Stimulated activated CD4-positive, alpha-beta T cell treated with anti-CD3 and anti-CD28 coated beads, Interleukin-12 subunit alpha, Interleukin-12 subunit beta, amount 100 ng/mL, for 4 hours (primary cell): ENCODE data around the gene ZNF554.

Experiments
- DNase-seq: peaks from one replicate; pipeline ENCODE4 v3.0.0-alpha.2; 2020

Gene ZNF554

GRCh38 chr19:2819540-2820111, at the start of gene ZNF554:
ZNF554 (plus strand) TSS chr19:2819868; CDS start chr19:2820072, 204 bp downstream.
- DNase-seq, result peak; percentile 100

GRCh38 chr19:2770055-2771013, 49.3 kb upstream of the ZNF554 start:
- no peak for DNase-seq

DNA sequence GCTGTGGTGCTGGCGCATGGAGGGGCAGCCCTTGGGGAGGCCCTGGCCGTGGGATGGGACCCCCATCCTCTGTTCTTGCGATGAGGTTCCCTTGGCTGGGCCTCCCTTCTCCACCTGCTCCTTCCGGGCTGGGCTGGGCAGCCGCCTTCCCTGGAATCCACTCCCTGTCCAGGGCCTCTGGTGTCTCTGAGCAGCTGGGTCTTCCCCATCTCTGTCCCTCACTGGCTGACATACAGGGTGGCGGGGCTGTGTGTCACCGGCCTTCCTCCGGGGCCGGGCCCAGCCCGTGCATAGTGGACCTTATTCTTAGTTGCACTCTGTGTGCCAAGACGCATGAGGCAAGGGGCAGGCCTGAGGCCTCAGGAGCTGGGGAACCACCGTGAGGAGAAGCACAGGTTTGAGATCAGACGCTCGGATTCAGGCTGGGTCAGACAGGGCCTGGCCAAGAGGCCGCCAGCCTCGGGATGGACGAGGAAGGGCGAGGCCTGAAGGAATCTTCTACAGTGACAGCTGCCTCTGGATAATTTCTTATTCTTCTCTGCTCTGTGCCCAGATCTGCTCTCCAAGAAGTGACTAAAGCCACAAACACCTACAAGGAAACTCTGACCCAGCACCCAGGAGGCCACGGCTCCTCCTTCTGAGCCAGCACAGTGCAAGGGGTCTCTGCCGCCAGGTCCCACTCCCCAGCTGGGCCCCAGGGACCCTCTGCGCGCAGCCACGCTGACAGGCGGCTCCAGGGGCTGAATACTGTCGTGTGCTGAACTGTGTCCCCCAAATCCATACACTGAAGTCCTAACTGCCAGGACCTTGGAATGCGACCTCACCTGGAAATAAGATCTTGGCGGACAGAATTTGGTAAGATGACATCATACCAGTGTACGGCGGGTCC, 47.6 kb upstream of the ZNF554 start:
- no peak for DNase-seq

GRCh38 chr19:2774083-2774679, 45.5 kb upstream of the ZNF554 start:
- no peak for DNase-seq

GRCh38 chr19:2774953-2775555, 44.6 kb upstream of the ZNF554 start:
- DNase-seq, result no peak

- DNase-seq, result peak; percentile 60
These were observed 43.9 kb upstream of the ZNF554 start for GRCh38 chr19:2775556-2776430.

DNA sequence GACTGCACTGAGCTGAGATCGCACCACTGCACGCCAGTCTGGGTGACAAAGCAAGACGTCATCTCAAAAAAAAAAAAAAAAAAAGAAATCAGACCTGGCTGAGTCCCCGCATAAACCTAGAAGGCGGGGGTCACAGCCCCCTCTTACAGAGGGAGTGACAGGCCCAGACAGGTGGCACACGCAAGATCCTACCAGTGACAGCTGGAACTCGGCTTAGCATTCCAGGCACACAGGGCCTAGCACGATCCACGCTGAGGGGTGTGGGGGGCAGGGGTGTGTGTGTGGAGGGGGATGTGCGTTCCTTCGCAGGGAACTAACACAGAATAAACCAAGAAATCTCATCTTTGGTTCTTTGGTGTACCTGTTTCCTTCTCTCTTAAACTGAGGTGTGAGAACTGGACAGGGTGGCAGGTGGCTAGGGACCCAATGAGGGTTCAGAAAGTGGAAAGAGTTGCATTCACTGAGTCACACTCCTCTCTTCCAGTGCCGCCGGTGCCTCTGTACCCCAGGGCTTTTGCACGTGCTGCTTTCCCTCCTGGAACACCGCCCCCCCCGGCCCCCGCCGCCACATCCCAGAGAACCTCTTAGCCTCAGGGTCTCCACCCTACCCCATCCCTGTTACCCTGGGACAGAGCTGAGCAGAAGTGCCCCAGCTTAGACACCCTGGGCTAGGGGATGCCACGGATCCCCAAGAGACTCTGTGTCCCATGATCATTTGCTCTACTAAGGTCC, 41.5 kb upstream of the ZNF554 start:
- DNase-seq, result no peak

DNA sequence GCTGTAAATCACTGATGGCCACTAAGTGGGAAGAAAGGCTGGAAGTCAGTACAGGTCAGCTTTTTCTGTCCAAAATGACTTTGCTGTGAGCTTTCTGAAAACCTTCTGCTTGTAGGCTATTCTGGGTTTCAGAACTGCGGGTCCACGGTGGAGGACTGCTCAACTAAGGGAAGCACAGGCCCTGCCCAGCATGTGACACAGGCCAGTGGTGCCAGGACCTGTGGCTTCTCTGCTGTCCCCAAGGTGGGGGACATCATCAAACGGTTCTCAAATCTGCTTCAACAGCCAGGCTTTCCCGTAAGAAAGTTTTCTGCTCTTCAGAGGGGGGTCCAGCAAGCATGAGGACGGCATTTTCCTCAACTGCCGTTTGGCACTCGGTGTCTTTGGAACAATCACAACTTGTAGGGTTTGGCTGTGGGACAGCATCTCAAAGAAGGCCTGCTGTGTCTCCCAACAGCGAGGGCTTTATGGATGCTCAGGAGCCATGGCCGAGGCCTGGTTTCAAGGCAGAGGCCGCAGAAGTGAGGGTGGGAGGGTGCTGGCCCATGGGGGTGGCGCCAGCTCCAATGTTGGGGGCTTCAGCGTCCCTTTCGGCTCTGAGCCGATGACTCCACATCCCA, 40.4 kb upstream of the ZNF554 start:
- DNase-seq, result no peak

DNA sequence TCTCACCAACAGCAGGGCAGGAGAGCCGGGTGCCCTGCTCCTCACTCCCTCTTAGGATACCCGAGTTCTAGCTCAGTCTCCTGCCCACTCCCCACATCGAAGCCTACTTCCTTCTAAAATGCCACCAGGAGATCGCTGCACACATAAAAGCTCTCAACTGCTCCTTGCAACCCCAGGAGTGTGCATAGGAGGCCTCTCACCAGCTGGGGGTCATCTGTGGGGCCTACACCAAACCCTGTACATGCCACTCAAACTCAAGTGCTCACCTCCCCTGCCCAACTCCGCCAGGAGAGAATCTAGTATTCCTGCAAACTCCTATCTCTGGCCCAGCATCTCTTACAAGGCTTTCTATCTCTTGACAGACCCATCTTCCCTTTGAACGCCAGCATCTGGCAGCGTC, 39.4 kb upstream of the ZNF554 start:
- no peak for DNase-seq

- DNase-seq, result no peak
These were observed 37.2 kb upstream of the ZNF554 start for GRCh38 chr19:2782329-2782935.

- peak; percentile 92 for DNase-seq
These were observed 36.5 kb upstream of the ZNF554 start, which contains the start of gene SGTA for GRCh38 chr19:2782936-2783780. SGTA (minus strand) TSS chr19:2783273; CDS start chr19:2769068, 14,205 bp downstream.

DNA sequence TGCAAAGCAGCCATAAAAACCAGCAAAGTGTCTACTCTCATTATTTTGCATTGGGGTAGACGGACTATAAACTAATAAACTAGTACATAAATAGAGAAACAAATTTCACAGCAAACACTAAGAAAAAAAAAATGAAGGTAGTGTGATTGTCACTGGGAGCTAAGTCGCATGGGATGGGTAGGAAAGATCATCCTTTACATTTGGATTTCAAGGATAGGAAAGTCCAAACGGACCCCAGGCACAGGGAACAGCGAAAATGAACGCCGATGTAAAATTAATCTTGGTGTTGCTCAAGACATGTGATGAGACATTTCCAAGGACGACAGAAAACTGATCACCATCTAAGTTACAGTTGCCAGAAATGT, 35.9 kb upstream of the ZNF554 start:
- DNase-seq, result no peak

DNA sequence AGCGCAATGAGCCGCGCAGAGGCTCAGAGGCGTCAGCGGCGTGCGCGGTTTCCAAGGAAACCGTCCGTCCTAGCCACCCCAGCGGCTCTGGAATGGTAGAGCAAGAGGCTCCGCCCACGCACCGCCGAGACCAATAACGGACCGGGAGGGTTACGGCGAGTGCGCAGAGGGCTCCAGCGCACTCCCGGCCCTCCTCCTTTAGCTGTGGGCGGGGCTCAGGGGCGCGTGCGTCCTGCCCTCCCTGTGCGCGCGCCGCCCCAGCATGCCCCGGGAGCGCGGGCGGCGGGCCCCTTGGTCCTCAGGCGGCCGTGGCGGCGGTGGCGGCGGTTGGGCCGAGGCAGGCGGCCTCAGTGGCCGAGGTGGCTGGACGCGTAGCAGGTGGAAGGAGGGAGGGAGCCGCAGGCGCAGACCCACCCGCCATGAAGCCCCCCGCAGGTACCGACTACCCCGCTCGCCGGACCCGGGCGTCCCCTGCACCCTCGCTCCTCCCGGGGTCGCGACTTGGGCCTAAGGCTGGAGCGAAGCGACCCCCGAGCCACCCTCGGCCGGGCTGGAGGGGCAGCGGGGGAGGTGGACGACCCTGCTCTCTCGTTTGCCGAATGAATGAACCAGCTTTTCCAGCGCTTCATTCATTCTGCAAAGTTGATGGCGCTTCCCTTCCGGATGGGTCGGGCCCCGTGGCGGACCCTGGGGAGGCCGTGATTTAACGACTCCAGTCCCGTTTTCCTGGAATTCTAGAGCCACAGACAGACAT, 34.2 kb upstream of the ZNF554 start, which contains the start of gene THOP1:
THOP1 (plus strand) TSS at position 260 of the 754 bp plus-strand sequence; CDS start at position 420, 160 bp downstream.
- DNase-seq, result peak; percentile 99

- DNase-seq, result no peak
These were observed 32.6 kb upstream of the ZNF554 start for GRCh38 chr19:2787115-2787514.

DNA sequence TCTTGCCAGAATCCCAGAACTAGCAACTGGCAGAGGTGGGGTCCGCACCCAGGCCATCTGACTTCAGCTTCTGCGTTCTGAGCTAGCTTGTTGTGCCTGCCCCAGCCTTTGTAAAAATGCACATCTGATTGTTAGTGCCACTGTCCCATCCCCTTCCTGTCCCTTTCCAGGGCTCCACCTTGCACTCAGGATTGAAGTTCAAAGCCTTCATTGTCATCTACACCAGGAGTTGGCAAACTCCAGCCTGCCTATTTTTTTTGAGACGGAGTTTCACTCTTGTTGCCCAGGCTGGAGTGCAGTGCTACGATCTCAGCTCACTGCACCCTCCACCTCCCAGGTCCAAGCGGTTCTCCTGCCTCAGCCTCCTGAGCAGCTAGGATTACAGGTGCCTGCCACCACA, 31.4 kb upstream of the ZNF554 start:
- DNase-seq, result no peak

- no peak for DNase-seq
These were observed 29.5 kb upstream of the ZNF554 start for GRCh38 chr19:2790194-2790556.

DNA sequence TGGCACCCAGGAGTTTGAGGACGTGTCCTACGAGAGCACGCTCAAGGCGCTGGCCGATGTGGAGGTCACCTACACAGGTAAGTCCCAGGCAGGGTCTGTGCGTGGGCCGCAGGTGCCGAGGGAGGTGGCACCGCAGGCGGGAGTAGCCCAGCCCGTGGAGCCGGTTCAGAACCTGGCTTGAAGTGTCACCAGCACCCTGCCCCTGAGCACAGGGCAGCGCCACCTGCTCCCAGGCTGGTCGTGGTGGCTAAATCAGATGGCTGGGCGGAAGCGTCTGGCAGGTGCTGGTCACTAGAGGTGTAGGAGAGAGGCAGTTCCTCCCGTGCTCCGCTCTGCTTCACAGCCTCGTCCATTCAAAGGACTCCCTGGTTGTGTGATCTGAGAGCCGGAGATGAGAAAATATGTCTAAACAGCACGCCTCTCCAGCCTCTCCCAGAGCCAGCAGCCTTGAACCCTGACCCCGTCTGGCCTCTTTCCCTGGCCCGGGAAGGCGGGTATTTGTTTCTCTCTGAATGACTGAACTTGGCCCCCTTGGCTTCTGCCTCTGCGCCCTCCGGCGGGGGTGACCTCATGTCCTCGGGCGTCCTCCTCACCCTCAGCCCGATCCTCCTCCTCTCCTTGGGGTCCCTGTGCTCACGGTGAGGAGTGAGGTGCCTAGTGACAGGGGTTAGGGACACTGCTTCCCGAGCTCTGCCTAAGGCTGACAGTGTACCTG, 29.0 kb upstream of the ZNF554 start:
- DNase-seq, result no peak
